Measurements from ENCODE around the gene LY6G6D.

LY6G6D gene

DNA sequence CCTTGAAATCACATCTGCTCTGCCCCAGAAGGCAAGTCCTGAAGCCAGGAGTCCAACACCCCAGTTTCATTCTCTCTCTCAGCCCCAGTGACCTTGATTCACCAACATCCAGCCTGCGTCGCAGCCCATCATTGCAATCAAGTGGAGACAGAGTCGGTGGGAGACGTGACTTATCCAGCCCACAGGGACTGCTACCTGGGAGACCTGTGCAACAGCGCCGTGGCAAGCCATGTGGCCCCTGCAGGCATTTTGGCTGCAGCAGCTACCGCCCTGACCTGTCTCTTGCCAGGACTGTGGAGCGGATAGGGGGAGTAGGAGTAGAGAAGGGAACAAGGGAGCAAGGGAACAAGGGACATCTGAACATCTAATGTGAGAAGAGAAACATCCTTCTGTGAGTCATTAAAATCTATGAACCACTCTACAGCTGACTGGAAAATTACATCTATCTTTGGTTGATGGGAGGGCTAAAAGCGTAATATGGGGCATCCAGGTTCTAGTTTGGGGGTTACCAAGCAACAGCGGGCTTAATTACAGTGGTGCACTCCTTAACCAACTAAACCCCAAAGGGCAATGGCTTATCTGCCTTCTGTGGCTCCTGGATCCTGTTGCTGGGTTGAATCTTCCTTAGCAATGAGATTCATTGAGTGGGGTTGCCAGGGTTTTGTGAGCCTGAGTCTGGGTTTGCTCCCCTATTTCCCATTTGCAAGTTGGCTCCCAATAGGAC is 2.5 kb downstream of the LY6G6D start:
- no peak overlapping the region for H3K4me3 ChIP-seq (ENCODE audit: low read length)
- DNase-seq = no peak
- no peaks in the 10 kb centered on the region for H3K79me2 ChIP-seq (ENCODE audit: low read length)
- H3K27me3 ChIP-seq (replicated peaks; ENCODE audit: insufficient read depth, low read length) = no peaks in the 10 kb centered on the region
- H3K4me2 ChIP-seq (ENCODE audit: low read depth, low read length) = no peak overlapping the region
- no peaks in the 10 kb centered on the region for H3K4me1 ChIP-seq (ENCODE audit: low read length)
- H2AFZ ChIP-seq (ENCODE audit: low read length) = no peak overlapping the region
- no peak overlapping the region for H3K9ac ChIP-seq (ENCODE audit: low read length)
- H3K9me3 ChIP-seq (replicated peaks; ENCODE audit: insufficient read depth, low read length) = no peaks in the 10 kb centered on the region
- H3K27ac ChIP-seq (ENCODE audit: low read length) = no peak overlapping the region
- H3F3A ChIP-seq (ENCODE audit: insufficient read depth, low read length) = no peaks in the 10 kb centered on the region
- H3K36me3 ChIP-seq (replicated peaks; ENCODE audit: insufficient read depth, low read length) = no peaks in the 10 kb centered on the region
- no peak for TF ChIP-seq EZH2phosphoT487 (IDR thresholded peaks at IDR 0.05; ENCODE audit: low read length)
- TF ChIP-seq, protein P1, sequence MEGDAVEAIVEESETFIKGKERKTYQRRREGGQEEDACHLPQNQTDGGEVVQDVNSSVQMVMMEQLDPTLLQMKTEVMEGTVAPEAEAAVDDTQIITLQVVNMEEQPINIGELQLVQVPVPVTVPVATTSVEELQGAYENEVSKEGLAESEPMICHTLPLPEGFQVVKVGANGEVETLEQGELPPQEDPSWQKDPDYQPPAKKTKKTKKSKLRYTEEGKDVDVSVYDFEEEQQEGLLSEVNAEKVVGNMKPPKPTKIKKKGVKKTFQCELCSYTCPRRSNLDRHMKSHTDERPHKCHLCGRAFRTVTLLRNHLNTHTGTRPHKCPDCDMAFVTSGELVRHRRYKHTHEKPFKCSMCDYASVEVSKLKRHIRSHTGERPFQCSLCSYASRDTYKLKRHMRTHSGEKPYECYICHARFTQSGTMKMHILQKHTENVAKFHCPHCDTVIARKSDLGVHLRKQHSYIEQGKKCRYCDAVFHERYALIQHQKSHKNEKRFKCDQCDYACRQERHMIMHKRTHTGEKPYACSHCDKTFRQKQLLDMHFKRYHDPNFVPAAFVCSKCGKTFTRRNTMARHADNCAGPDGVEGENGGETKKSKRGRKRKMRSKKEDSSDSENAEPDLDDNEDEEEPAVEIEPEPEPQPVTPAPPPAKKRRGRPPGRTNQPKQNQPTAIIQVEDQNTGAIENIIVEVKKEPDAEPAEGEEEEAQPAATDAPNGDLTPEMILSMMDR (IDR thresholded peaks at IDR 0.05; ENCODE audit: low read length) = no peak
- no peak for TF ChIP-seq EZH2 (optimal IDR thresholded peaks at IDR 0.05; ENCODE audit: low read depth, low read length)
- no peaks in the 10 kb centered on the region for H4K20me1 ChIP-seq (ENCODE audit: insufficient read depth, low read length)
- no peaks in the 10 kb centered on the region for H3K9me2 ChIP-seq (replicated peaks; ENCODE audit: insufficient read depth, low read length)

DNA sequence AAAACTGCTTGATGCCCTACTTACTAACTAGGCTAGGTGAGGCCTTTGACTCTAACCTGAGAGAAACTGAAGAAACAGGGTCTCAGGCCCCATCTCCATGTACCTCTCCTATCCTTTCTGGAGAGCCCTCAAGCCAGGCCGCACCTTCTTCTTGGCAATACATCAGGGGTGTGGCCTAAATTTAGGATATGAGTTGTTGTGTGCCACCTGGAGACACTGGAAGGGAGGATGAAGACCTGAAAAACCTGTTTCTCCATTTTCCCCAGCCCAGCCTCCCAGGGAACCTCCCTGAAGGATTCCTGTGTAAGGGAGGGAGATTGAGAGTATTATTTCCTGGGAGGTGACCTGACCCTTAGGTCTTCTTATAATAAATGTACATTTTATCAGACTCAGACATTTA is 3.1 kb downstream of the LY6G6D start:
- H3K27ac ChIP-seq (ENCODE audit: low read length) = no peak overlapping the region
- TF ChIP-seq, protein P1 (IDR thresholded peaks at IDR 0.05; ENCODE audit: low read length) = no peak
- no peak for TF ChIP-seq EZH2phosphoT487 (IDR thresholded peaks at IDR 0.05; ENCODE audit: low read length)
- TF ChIP-seq EZH2 (optimal IDR thresholded peaks at IDR 0.05; ENCODE audit: low read depth, low read length) = no peak
- H3K4me3 ChIP-seq (ENCODE audit: low read length) = no peak overlapping the region
- H3K9me3 ChIP-seq (replicated peaks; ENCODE audit: insufficient read depth, low read length) = no peaks in the 10 kb centered on the region
- no peaks in the 10 kb centered on the region for H3K9me2 ChIP-seq (replicated peaks; ENCODE audit: insufficient read depth, low read length)
- no peaks in the 10 kb centered on the region for H3F3A ChIP-seq (ENCODE audit: insufficient read depth, low read length)
- H3K4me2 ChIP-seq (ENCODE audit: low read depth, low read length) = no peak overlapping the region
- no peak overlapping the region for H3K9ac ChIP-seq (ENCODE audit: low read length)
- no peaks in the 10 kb centered on the region for H3K4me1 ChIP-seq (ENCODE audit: low read length)
- no peak overlapping the region for H2AFZ ChIP-seq (ENCODE audit: low read length)
- no peaks in the 10 kb centered on the region for H4K20me1 ChIP-seq (ENCODE audit: insufficient read depth, low read length)
- H3K36me3 ChIP-seq (replicated peaks; ENCODE audit: insufficient read depth, low read length) = no peaks in the 10 kb centered on the region
- no peaks in the 10 kb centered on the region for H3K27me3 ChIP-seq (replicated peaks; ENCODE audit: insufficient read depth, low read length)
- H3K79me2 ChIP-seq (ENCODE audit: low read length) = no peaks in the 10 kb centered on the region
- DNase-seq = no peak

DNA sequence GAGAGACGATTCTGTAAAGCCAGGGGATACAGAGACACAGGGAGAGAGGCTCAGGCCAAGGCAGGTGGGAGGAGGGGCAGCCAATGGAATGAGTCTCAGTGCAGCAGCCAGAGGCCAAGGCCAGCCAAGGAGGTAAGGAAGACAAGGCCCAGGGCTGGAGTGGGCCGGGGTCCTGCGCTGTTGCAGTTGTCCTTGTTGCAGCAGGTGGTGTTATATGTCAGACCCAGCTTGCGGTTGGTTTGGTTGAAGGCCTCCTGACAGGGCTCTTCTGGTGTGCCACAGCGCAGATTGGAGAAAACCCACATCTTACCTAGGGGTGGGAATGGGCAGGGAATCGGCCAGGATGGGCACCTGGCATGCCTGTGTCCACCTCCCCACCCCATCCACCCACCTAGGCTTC is 3.9 kb downstream of the LY6G6D start:
- Histone ChIP-seq H3K36me3 (replicated peaks; ENCODE audit: insufficient read depth, low read length) (no peaks in the 10 kb centered on the region), H3K9ac (ENCODE audit: low read length) (no peak overlapping the region), H3K27me3 (replicated peaks; ENCODE audit: insufficient read depth, low read length) (no peaks in the 10 kb centered on the region), H3K4me2 (ENCODE audit: low read depth, low read length) (no peak overlapping the region), H3K9me3 (replicated peaks; ENCODE audit: insufficient read depth, low read length) (no peaks in the 10 kb centered on the region), H2AFZ (ENCODE audit: low read length) (no peak overlapping the region), H3K4me1 (ENCODE audit: low read length) (no peaks in the 10 kb centered on the region), H3K27ac (ENCODE audit: low read length) (no peak overlapping the region), H3K4me3 (ENCODE audit: low read length) (no peak overlapping the region), H4K20me1 (ENCODE audit: insufficient read depth, low read length) (no peaks in the 10 kb centered on the region), H3K79me2 (ENCODE audit: low read length) (no peaks in the 10 kb centered on the region), H3F3A (ENCODE audit: insufficient read depth, low read length) (no peaks in the 10 kb centered on the region), H3K9me2 (replicated peaks; ENCODE audit: insufficient read depth, low read length) (no peaks in the 10 kb centered on the region)
- no peak for DNase-seq
- TF ChIP-seq EZH2 (optimal IDR thresholded peaks at IDR 0.05; ENCODE audit: low read depth, low read length) (no peak), EZH2phosphoT487 (IDR thresholded peaks at IDR 0.05; ENCODE audit: low read length) (no peak)
- TF ChIP-seq, protein P1 (IDR thresholded peaks at IDR 0.05; ENCODE audit: low read length) = no peak
